Natural killer cell (primary cell): Measurements from ENCODE around the gene AGPAT3. TPM values are rescaled to one million over a fixed set of nuclear protein-coding genes. Genes with fewer than 3 reads are reported as not detected.

Experiments
- ATAC-seq, 3 donors: fragments of 150-1000 bp in 2 of 3; fragments of 200-7000 bp in 1 of 3; cut with Tn5 transposase; 1 replicate in 1 of 3; 2 replicates in 2 of 3; pipeline ENCODE4 v1.10.0; 2021; ENCODE audit warnings: mild to moderate bottlenecking in 2 of 3, moderate library complexity in 2 of 3
- DNase-seq, 2 donors: peaks; one replicate each; pipeline versions ENCODE4 v3.0.0 to v3.0.0-alpha.2; 2013 to 2021; ENCODE audit warnings: mixed read lengths in 1 of 2
- H3K27ac ChIP-seq: one replicate; pipeline ENCODE4 v1.5.1; 2013; ENCODE audit warnings: mild to moderate bottlenecking, low read length
- H3K27me3 ChIP-seq: one replicate; pipeline ENCODE4 v1.6.1; 2013; ENCODE audit warnings: low read length; ENCODE audit not compliant: control insufficient read depth, insufficient read depth
- H3K36me3 ChIP-seq: one replicate; pipeline ENCODE4 v1.6.1; 2013; ENCODE audit warnings: low read length; ENCODE audit not compliant: control insufficient read depth, insufficient read depth
- H3K4me1 ChIP-seq: one replicate; pipeline ENCODE4 v1.6.1; 2013; ENCODE audit warnings: low read length; ENCODE audit not compliant: control insufficient read depth, insufficient read depth
- H3K4me3 ChIP-seq: one replicate; pipeline ENCODE4 v1.5.1; 2013; ENCODE audit warnings: low read length
- H3K9me3 ChIP-seq: one replicate; pipeline ENCODE4 v1.6.1; 2013; ENCODE audit warnings: low read length; ENCODE audit not compliant: control insufficient read depth, insufficient read depth
- H3K27ac Mint-ChIP-seq, 2 donors: one replicate each; pipeline ENCODE4 v1.8.0; 2022; ENCODE audit warnings: mild to moderate bottlenecking in 2 of 2, mixed read lengths in 2 of 2, moderate library complexity in 1 of 2
- H3K27me3 Mint-ChIP-seq, 2 donors: one replicate each; pipeline ENCODE4 v1.8.0; 2022; ENCODE audit warnings: low read depth in 2 of 2, mixed read lengths in 2 of 2
- H3K36me3 Mint-ChIP-seq: one replicate; pipeline ENCODE4 v1.8.0; 2022; ENCODE audit warnings: mixed read lengths
- H3K4me1 Mint-ChIP-seq, 2 donors: one replicate each; pipeline ENCODE4 v1.8.0; 2022; ENCODE audit warnings: mixed read lengths in 2 of 2
- H3K4me3 Mint-ChIP-seq: one replicate; pipeline ENCODE4 v1.8.0; 2022; ENCODE audit warnings: mild to moderate bottlenecking, moderate library complexity, mixed read lengths
- H3K9me3 Mint-ChIP-seq, 2 donors: one replicate each; pipeline ENCODE4 v1.8.0; 2022; ENCODE audit warnings: mixed read lengths in 2 of 2
- WGBS: methylation state at CpG from one replicate; pipeline ENCODE4 v1.1.7; 2013; ENCODE audit warnings: missing lambda C conversion rate; ENCODE audit not compliant: insufficient coverage; 5-methylcytosine and 5-hydroxymethylcytosine counted together
- intact Hi-C: fragments of 100-400 bp; cut with micrococcal nuclease; formaldehyde crosslinking; loops from one replicate; pipeline ENCODE4 v1.14.2; 2022
- total RNA-seq, 4 donors: library from RNA; stranded (reverse); fragments of 120-200 nt in 1 of 4; gene quantifications; one replicate each; pipeline versions ENCODE4 v1.2.3 to v1.2.4, GENCODE V29; 2013 to 2022
- TF ChIP-seq, protein P1 (sequence below): fragments of 200-600 bp; IDR thresholded peaks from one replicate; pipeline ENCODE4 v1.8.0; 2022; ENCODE audit warnings: antibody characterized with exemption

The AGPAT3 gene
- total RNA-seq, 3 donors from 2014 or later (not counting 1 experiment from before 2014, with no cell fraction given): 39.5 to 45.7 (median 42.3) TPM

- intact Hi-C loops: no loop called here
- H3K36me3 Mint-ChIP-seq: no peaks in the 10 kb centered on the region
- WGBS: 31% methylated on average over 22 of the region's 22 CpGs
- H3K9me3 ChIP-seq: no peaks in the 10 kb centered on the region
- H3K9me3 Mint-ChIP-seq: no peaks in the 10 kb centered on the region
- no peak overlapping the region for H3K27ac Mint-ChIP-seq
- H3K4me3 ChIP-seq: no peak overlapping the region
- H3K4me1 ChIP-seq: no peaks in the 10 kb centered on the region
- ATAC-seq (no peak), DNase-seq (no peak)
- TF ChIP-seq, protein P1, sequence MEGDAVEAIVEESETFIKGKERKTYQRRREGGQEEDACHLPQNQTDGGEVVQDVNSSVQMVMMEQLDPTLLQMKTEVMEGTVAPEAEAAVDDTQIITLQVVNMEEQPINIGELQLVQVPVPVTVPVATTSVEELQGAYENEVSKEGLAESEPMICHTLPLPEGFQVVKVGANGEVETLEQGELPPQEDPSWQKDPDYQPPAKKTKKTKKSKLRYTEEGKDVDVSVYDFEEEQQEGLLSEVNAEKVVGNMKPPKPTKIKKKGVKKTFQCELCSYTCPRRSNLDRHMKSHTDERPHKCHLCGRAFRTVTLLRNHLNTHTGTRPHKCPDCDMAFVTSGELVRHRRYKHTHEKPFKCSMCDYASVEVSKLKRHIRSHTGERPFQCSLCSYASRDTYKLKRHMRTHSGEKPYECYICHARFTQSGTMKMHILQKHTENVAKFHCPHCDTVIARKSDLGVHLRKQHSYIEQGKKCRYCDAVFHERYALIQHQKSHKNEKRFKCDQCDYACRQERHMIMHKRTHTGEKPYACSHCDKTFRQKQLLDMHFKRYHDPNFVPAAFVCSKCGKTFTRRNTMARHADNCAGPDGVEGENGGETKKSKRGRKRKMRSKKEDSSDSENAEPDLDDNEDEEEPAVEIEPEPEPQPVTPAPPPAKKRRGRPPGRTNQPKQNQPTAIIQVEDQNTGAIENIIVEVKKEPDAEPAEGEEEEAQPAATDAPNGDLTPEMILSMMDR: no peak
- no peak overlapping the region for H3K4me3 Mint-ChIP-seq
- peaks cover 9 to 11% of the 10 kb centered on the region in 2 donors for H3K4me1 Mint-ChIP-seq
- H3K36me3 ChIP-seq: peaks cover 4% of the 10 kb centered on the region
- H3K27me3 ChIP-seq: no peaks in the 10 kb centered on the region
- no peak overlapping the region for H3K27ac ChIP-seq
- peaks cover 0 to 2% of the 10 kb centered on the region in 2 donors for H3K27me3 Mint-ChIP-seq
Measured at GRCh38 chr21:43985690-43986251, 120.7 kb downstream of the AGPAT3 start.

- Histone ChIP-seq H3K27me3 (no peaks in the 10 kb centered on the region), H3K4me3 (no peak overlapping the region), H3K9me3 (no peaks in the 10 kb centered on the region), H3K36me3 (no peaks in the 10 kb centered on the region), H3K27ac (no peak overlapping the region), H3K4me1 (no peaks in the 10 kb centered on the region)
- 91% methylated on average over 22 of the region's 22 CpGs for WGBS
- DNase-seq: no peak
- peaks cover 0 to 2% of the 10 kb centered on the region in 2 donors for H3K27me3 Mint-ChIP-seq
- no peak for ATAC-seq
- no peaks in the 10 kb centered on the region for H3K9me3 Mint-ChIP-seq
- H3K36me3 Mint-ChIP-seq: no peaks in the 10 kb centered on the region
- H3K27ac Mint-ChIP-seq: no peak overlapping the region
- intact Hi-C loops: no loop called here
- peaks cover 9 to 11% of the 10 kb centered on the region in 2 donors for H3K4me1 Mint-ChIP-seq
- H3K4me3 Mint-ChIP-seq: no peak overlapping the region
- TF ChIP-seq, protein P1: no peak
Measured at GRCh38 chr21:43986544-43987451, 121.8 kb downstream of the AGPAT3 start.

GRCh38 chr21:43987509-43987908, 122.5 kb downstream of the AGPAT3 start:
- TF ChIP-seq, protein P1: no peak
- Mint-ChIP-seq H3K27ac (no peak overlapping the region), H3K9me3 (no peaks in the 10 kb centered on the region), H3K27me3 (peaks cover 0 to 2% of the 10 kb centered on the region in 2 donors), H3K36me3 (no peaks in the 10 kb centered on the region), H3K4me3 (no peak overlapping the region), H3K4me1 (peaks cover 9 to 11% of the 10 kb centered on the region in 2 donors)
- H3K27me3 ChIP-seq: no peaks in the 10 kb centered on the region
- no peaks in the 10 kb centered on the region for H3K9me3 ChIP-seq
- no peak overlapping the region for H3K4me3 ChIP-seq
- H3K4me1 ChIP-seq: no peaks in the 10 kb centered on the region
- DNase-seq: no peak
- H3K27ac ChIP-seq: no peak overlapping the region
- 86% methylated on average over 6 of the region's 6 CpGs for WGBS
- intact Hi-C loops: no loop called here
- no peaks in the 10 kb centered on the region for H3K36me3 ChIP-seq
- ATAC-seq: no peak
